Fibroblast of skin of right biceps (primary cell): Measurements from ENCODE around the gene SGMS1.
"Not testable (repeated sequence)": the region's sequence is repeated elsewhere in the genome, so short reads cannot be mapped to it uniquely, and the experiment has no call there.

ENCODE experiments used
- DNase-seq: peaks from one replicate; pipeline ENCODE4 v3.0.0-alpha.2; 2013

SGMS1 gene

GRCh38 chr10:50388181-50388580, 235.6 kb downstream of the SGMS1 start:
- DNase-seq, result no peak

- no peak for DNase-seq
These were observed 236.1 kb downstream of the SGMS1 start for GRCh38 chr10:50387732-50388073.

- DNase-seq, result no peak
These were observed 236.6 kb downstream of the SGMS1 start for GRCh38 chr10:50387007-50387731.

GRCh38 chr10:50385624-50386023, 238.1 kb downstream of the SGMS1 start:
- DNase-seq, result no peak

GRCh38 chr10:50384898-50385297, 238.9 kb downstream of the SGMS1 start:
- no peak for DNase-seq

- no peak for DNase-seq
These were observed 239.5 kb downstream of the SGMS1 start for GRCh38 chr10:50384238-50384637.

GRCh38 chr10:50382576-50383023, 241.2 kb downstream of the SGMS1 start:
- DNase-seq, result no peak

- DNase-seq, result no peak
These were observed 242.1 kb downstream of the SGMS1 start for GRCh38 chr10:50381642-50382041.

- no peak for DNase-seq
These were observed 244.1 kb downstream of the SGMS1 start for GRCh38 chr10:50379616-50380015.

GRCh38 chr10:50375745-50376144, 248.0 kb downstream of the SGMS1 start:
- no peak for DNase-seq

GRCh38 chr10:50375051-50375452, 248.7 kb downstream of the SGMS1 start:
- DNase-seq, result no peak

- peak; percentile 40 for DNase-seq
These were observed 249.8 kb downstream of the SGMS1 start for GRCh38 chr10:50373821-50374501.

GRCh38 chr10:50369931-50370330, 253.8 kb downstream of the SGMS1 start:
- peak; percentile 14 for DNase-seq

GRCh38 chr10:50367732-50368131, 256.0 kb downstream of the SGMS1 start:
- DNase-seq, result peak; percentile 20

- DNase-seq, result not testable (repeated sequence)
These were observed 257.3 kb downstream of the SGMS1 start for GRCh38 chr10:50366421-50366820.

- DNase-seq, result not testable (repeated sequence)
These were observed 259.0 kb downstream of the SGMS1 start for GRCh38 chr10:50364730-50365129.

- no peak for DNase-seq
These were observed 261.1 kb downstream of the SGMS1 start for GRCh38 chr10:50362547-50363125.

- no peak for DNase-seq
These were observed 261.8 kb downstream of the SGMS1 start for GRCh38 chr10:50361946-50362345.

GRCh38 chr10:50360077-50360850, 263.5 kb downstream of the SGMS1 start:
- peak; percentile 19 for DNase-seq

- no peak for DNase-seq
These were observed 264.6 kb downstream of the SGMS1 start for GRCh38 chr10:50358925-50359687.

- DNase-seq, result no peak
These were observed 265.3 kb downstream of the SGMS1 start for GRCh38 chr10:50358411-50358810.

- not testable (repeated sequence) for DNase-seq
These were observed 267.3 kb downstream of the SGMS1 start for GRCh38 chr10:50356481-50356832.
